SKM-1 treated with dmso at 0.1 percent for 144 hours (cell line): ENCODE measurements around the gene ZFHX2.

Experiments
- DNase-seq: peaks from one replicate; lab custom pipeline; 2025; ENCODE audit not compliant: unreplicated experiment; lab: John Stamatoyannopoulos, UW

ZFHX2 gene

GRCh38 chr14:23481362-23481970, 70.1 kb downstream of the ZFHX2 start:
- no peak for DNase-seq

DNA sequence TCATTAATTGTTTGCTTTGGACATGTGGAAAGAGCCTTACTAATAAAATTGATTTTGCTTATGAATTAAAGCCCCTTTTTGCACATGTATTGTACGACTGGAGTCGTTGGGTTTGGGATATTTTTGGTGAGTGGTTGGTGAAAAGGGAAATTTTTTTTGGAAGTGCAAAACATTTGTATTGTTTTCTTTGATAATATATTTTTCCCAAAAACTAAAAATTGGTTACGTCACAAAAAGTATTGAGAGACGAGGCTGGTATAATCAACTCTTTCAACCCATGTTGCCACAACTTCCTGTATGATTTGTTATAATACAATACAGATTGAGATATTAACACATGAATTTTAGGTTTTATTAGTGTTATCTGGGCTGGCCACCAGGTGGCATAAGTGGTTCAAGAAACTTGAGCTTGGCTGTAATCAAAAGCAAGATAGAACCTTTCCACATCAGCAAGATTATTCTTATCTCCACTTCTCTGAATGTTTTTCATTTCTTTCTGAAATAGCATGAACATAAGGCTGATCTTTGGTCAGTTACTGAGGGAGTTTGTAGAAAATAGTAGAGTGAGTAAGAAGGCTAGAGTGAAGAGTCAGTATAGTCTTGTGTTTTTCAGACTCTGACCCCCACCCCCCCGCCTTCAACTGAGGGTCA, 73.3 kb downstream of the ZFHX2 start:
- peak; percentile 1 for DNase-seq

DNA sequence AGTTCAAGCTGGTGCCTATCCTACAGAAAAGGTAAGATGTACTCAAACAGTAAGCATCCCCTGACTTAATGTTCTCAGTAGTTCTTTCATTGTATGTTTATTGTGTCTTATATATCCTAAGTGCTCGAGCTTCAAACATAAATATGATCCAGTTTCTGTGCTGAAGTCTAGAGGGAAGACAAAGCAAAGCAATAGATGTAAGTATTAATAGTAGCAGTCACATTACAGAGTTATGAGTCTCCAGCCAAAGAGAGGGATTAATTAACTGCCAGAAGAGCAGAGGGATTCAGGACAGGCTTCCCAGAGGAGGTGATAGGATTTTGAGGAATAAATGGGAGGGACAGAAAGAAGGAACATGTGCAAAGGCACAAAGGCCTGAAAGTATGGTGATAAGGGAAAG, 80.6 kb downstream of the ZFHX2 start:
- DNase-seq, result no peak
